Thymus (tissue), 11 donors: ENCODE data around the gene SNX25. TPM values are rescaled to one million over a fixed set of nuclear protein-coding genes. Genes with fewer than 3 reads are reported as not detected.

Experiments
- DNase-seq, 9 donors: peaks; one replicate each; pipeline ENCODE4 v3.0.0-alpha.2; 2013; ENCODE audit warnings: low spot score in 9 of 9, low read depth in 6 of 9, missing footprints in 1 of 9
- H3K27ac ChIP-seq, 2 donors: one replicate each; pipeline ENCODE4 v1.5.1; 2013; ENCODE audit warnings: control low read depth in 1 of 2, low read depth in 1 of 2, low read length in 1 of 2, mild to moderate bottlenecking in 1 of 2, moderate library complexity in 1 of 2
- H3K27me3 ChIP-seq, 2 donors: one replicate each; pipeline ENCODE4 v1.5.1; 2013; ENCODE audit warnings: low read length in 1 of 2; ENCODE audit not compliant: control insufficient read depth in 2 of 2, insufficient read depth in 1 of 2
- H3K36me3 ChIP-seq, 2 donors: one replicate each; pipeline ENCODE4 v1.5.1; 2013; ENCODE audit warnings: low read length in 1 of 2, mild to moderate bottlenecking in 1 of 2, moderate library complexity in 1 of 2; ENCODE audit not compliant: control insufficient read depth in 2 of 2, insufficient read depth in 2 of 2
- H3K4me1 ChIP-seq, 2 donors: one replicate each; pipeline ENCODE4 v1.5.1; 2013; ENCODE audit warnings: low read length in 2 of 2; ENCODE audit not compliant: control insufficient read depth in 2 of 2, insufficient read depth in 2 of 2
- H3K4me3 ChIP-seq, 2 donors: one replicate each; pipeline ENCODE4 v1.5.1; 2013; ENCODE audit warnings: low read length in 2 of 2, control low read depth in 1 of 2, mild to moderate bottlenecking in 1 of 2
- H3K9me3 ChIP-seq, 2 donors: one replicate each; pipeline ENCODE4 v1.5.1; 2013; ENCODE audit warnings: low read length in 1 of 2, mild to moderate bottlenecking in 1 of 2; ENCODE audit not compliant: control insufficient read depth in 2 of 2, insufficient read depth in 1 of 2
- WGBS: extraction: QIAGEN DNeasy Blood & Tissue Kit; methylation state at CpG from one replicate; pipeline ENCODE4 v1.1.7; 2013; 5-methylcytosine and 5-hydroxymethylcytosine counted together
- polyA plus RNA-seq: library from polyadenylated mRNA; stranded (reverse); fragments of 200-250 nt; gene quantifications from one replicate; pipeline ENCODE4 v1.2.3, GENCODE V29; 2013
- total RNA-seq: library from RNA; stranded (reverse); fragments of 120-200 nt; gene quantifications from one replicate; pipeline ENCODE4 v1.2.4, GENCODE V29; 2013
- donor health status: healthy.

The SNX25 gene
- total and polyA plus RNA-seq, 2 donors = 7.9 to 8.5 TPM

GRCh38 chr4:185390941-185391340 is 181.5 kb downstream of the SNX25 start:
- DNase-seq = no peak
- Histone ChIP-seq H3K4me1 (no peaks in the 10 kb centered on the region), H3K27me3 (no peaks in the 10 kb centered on the region), H3K36me3 (no peaks in the 10 kb centered on the region), H3K4me3 (no peak overlapping the region), H3K27ac (no peak overlapping the region), H3K9me3 (no peaks in the 10 kb centered on the region)
- 99% methylated on average over 6 of the region's 6 CpGs for WGBS

- DNase-seq = no peak
- 97% methylated on average over 1 of the region's 1 CpG for WGBS
- no peaks in the 10 kb centered on the region for H3K9me3 ChIP-seq
- H3K4me3 ChIP-seq = no peak overlapping the region
- H3K27ac ChIP-seq = no peak overlapping the region
- no peaks in the 10 kb centered on the region for H3K27me3 ChIP-seq
- no peaks in the 10 kb centered on the region for H3K36me3 ChIP-seq
- peaks cover 5% of the 10 kb centered on the region in 2 donors for H3K4me1 ChIP-seq
These were observed 182.8 kb downstream of the SNX25 start for GRCh38 chr4:185392156-185392555.

GRCh38 chr4:185394568-185395237 is 185.3 kb downstream of the SNX25 start:
- DNase-seq = peak in 6 of 9 donors; percentile 0 to 31 (median 6)
- peaks cover 0 to 10% of the 10 kb centered on the region in 2 donors for H3K36me3 ChIP-seq
- peak overlapping the region; percentile 75 to 92 for H3K4me3 ChIP-seq
- H3K27ac ChIP-seq = peak overlapping the region; percentile 37 to 100
- H3K27me3 ChIP-seq = no peaks in the 10 kb centered on the region
- WGBS = 53% methylated on average over 12 of the region's 12 CpGs
- peaks cover 6% of the 10 kb centered on the region in 2 donors for H3K4me1 ChIP-seq
- H3K9me3 ChIP-seq = no peaks in the 10 kb centered on the region

- DNase-seq = peak in 7 of 9 donors; percentile 3 to 78 (median 60)
- WGBS = 4% methylated on average over 12 of the region's 12 CpGs
- peaks cover 0 to 17% of the 10 kb centered on the region in 2 donors for H3K36me3 ChIP-seq
- peak within 1 kb of the TSS; percentile 75 to 92 for H3K4me3 ChIP-seq
- peaks cover 6% of the 10 kb centered on the region in 2 donors for H3K4me1 ChIP-seq
- H3K27ac ChIP-seq = peak within 1 kb of the TSS; percentile 99 to 100
- no peaks in the 10 kb centered on the region for H3K27me3 ChIP-seq
- H3K9me3 ChIP-seq = no peaks in the 10 kb centered on the region
These were observed 186.0 kb downstream of the SNX25 start, which contains the start of gene LRP2BP for GRCh38 chr4:185395238-185395955. LRP2BP (minus strand) TSS chr4:185395924; CDS start chr4:185378186, 17,738 bp downstream.

- peak; percentile 85 to 98 (median 94) for DNase-seq
- no peaks in the 10 kb centered on the region for H3K9me3 ChIP-seq
- H3K36me3 ChIP-seq = peaks cover 0 to 22% of the 10 kb centered on the region in 2 donors
- WGBS = under 1% methylated on average over 98 of the region's 98 CpGs
- H3K4me1 ChIP-seq = peaks cover 6% of the 10 kb centered on the region in 2 donors
- peak overlapping the region; percentile 99 to 100 for H3K27ac ChIP-seq
- H3K4me3 ChIP-seq = peak overlapping the region; percentile 75 to 92
- H3K27me3 ChIP-seq = no peaks in the 10 kb centered on the region
These were observed 186.7 kb downstream of the SNX25 start for GRCh38 chr4:185395956-185396723.

GRCh38 chr4:185396724-185397385 is 187.5 kb downstream of the SNX25 start, which contains the start of gene ANKRD37:
ANKRD37 (plus strand) TSS chr4:185396841; CDS start chr4:185396924, 83 bp downstream.
- peak within 1 kb of the TSS; percentile 99 to 100 for H3K27ac ChIP-seq
- H3K4me1 ChIP-seq = peaks cover 6% of the 10 kb centered on the region in 2 donors
- peak within 1 kb of the TSS; percentile 75 to 92 for H3K4me3 ChIP-seq
- 27% methylated on average over 38 of the region's 38 CpGs for WGBS
- peaks cover 0 to 29% of the 10 kb centered on the region in 2 donors for H3K36me3 ChIP-seq
- H3K27me3 ChIP-seq = no peaks in the 10 kb centered on the region
- H3K9me3 ChIP-seq = no peaks in the 10 kb centered on the region
- peak in 4 of 9 donors; percentile 2 to 15 (median 8) for DNase-seq

GRCh38 chr4:185398618-185399017 is 189.2 kb downstream of the SNX25 start:
- WGBS = 86% methylated on average over 2 of the region's 2 CpGs
- peak overlapping the region in 1 of 2 donors; percentile 35 for H3K27ac ChIP-seq

GRCh38 chr4:185399466-185399865 is 190.1 kb downstream of the SNX25 start:
- WGBS = 94% methylated on average over 8 of the region's 8 CpGs
- Histone ChIP-seq H3K27me3 (no peaks in the 10 kb centered on the region), H3K9me3 (no peaks in the 10 kb centered on the region), H3K27ac (no peak overlapping the region), H3K36me3 (peaks cover 5 to 35% of the 10 kb centered on the region in 2 donors), H3K4me1 (peaks cover 6% of the 10 kb centered on the region in 2 donors), H3K4me3 (no peak overlapping the region)
- DNase-seq = no peak

More at GRCh38 chr4:185398618-185399017, 189.2 kb downstream of the SNX25 start:
- Histone ChIP-seq H3K36me3 (peaks cover 4 to 35% of the 10 kb centered on the region in 2 donors), H3K4me3 (no peak overlapping the region), H3K27me3 (no peaks in the 10 kb centered on the region), H3K9me3 (no peaks in the 10 kb centered on the region), H3K4me1 (peaks cover 6% of the 10 kb centered on the region in 2 donors)
- no peak for DNase-seq
